Testis (tissue), 3 donors: Measurements from ENCODE around the gene TAGLN2. TPM values are rescaled to one million over a fixed set of nuclear protein-coding genes. Genes with fewer than 3 reads are reported as not detected.

Experiments used
- DNase-seq: peaks from one replicate; pipeline ENCODE4 v3.0.0-alpha.2; 2019
- H3K27ac ChIP-seq, 2 donors: fragments of 200-600 bp; sonication (generic); one replicate each; pipeline ENCODE4 v1.5.1; 2019
- H3K27me3 ChIP-seq: fragments of 200-600 bp; sonication (generic); one replicate; pipeline ENCODE4 v1.5.1; 2019
- H3K36me3 ChIP-seq: fragments of 200-600 bp; sonication (generic); one replicate; pipeline ENCODE4 v1.5.1; 2017; ENCODE audit warnings: low read depth; ENCODE audit errors: missing control alignments
- H3K4me1 ChIP-seq: fragments of 200-600 bp; sonication (generic); one replicate; pipeline ENCODE4 v1.5.1; 2019
- H3K4me3 ChIP-seq, 2 donors: fragments of 200-600 bp; sonication (generic); one replicate each; pipeline ENCODE4 v1.5.1; 2017 to 2019
- H3K9me3 ChIP-seq: fragments of 200-600 bp; sonication (generic); one replicate; pipeline ENCODE4 v1.5.1; 2017
- CTCF ChIP-seq, 3 experiments: fragments of 450-650 bp in 2 of 3; fragments of 200-600 bp in 1 of 3; sonication (generic) in 1 of 3; IDR thresholded peaks; one replicate each; pipeline ENCODE4 v1.5.1; 2016 to 2019; ENCODE audit warnings: antibody characterized with exemption in 3 of 3, mild to moderate bottlenecking in 2 of 3, moderate library complexity in 1 of 3
- POLR2A ChIP-seq: fragments of 450-650 bp; IDR thresholded peaks from one replicate; pipeline ENCODE4 v1.6.1; 2017; ENCODE audit warnings: antibody characterized with exemption, mild to moderate bottlenecking, moderate library complexity
- WGBS, 2 donors: methylation state at CpG; one replicate each; pipeline ENCODE4 v1.1.5; 2018; 5-methylcytosine and 5-hydroxymethylcytosine counted together
- intact Hi-C: fragments of 100-400 bp; cut with DNase I; formaldehyde crosslinking; loops from one replicate; pipeline ENCODE4 v1.15.1; 2023; ENCODE audit warnings: low total_unique reads
- polyA plus RNA-seq: library from polyadenylated mRNA; stranded (reverse); fragments of 350-450 nt; fragmentation: Illumina TruSeq; extraction: RNeasy Lipid Tissue Mini Kit (QIAGEN cat#74804); gene quantifications from one replicate; pipeline ENCODE4 v1.2.3, GENCODE V29; 2014; ENCODE audit warnings: low read depth, low replicate concordance; ENCODE audit not compliant: insufficient read depth
- total RNA-seq, 2 donors: library from RNA; depleted of rRNA; stranded (reverse); fragments of >200 nt; gene quantifications; one replicate each; pipeline ENCODE4 v1.2.3, GENCODE V29; 2016

TAGLN2 gene
- total and polyA plus RNA-seq, 3 donors from 2014 or later = 204 to 389 (median 305) TPM

DNA sequence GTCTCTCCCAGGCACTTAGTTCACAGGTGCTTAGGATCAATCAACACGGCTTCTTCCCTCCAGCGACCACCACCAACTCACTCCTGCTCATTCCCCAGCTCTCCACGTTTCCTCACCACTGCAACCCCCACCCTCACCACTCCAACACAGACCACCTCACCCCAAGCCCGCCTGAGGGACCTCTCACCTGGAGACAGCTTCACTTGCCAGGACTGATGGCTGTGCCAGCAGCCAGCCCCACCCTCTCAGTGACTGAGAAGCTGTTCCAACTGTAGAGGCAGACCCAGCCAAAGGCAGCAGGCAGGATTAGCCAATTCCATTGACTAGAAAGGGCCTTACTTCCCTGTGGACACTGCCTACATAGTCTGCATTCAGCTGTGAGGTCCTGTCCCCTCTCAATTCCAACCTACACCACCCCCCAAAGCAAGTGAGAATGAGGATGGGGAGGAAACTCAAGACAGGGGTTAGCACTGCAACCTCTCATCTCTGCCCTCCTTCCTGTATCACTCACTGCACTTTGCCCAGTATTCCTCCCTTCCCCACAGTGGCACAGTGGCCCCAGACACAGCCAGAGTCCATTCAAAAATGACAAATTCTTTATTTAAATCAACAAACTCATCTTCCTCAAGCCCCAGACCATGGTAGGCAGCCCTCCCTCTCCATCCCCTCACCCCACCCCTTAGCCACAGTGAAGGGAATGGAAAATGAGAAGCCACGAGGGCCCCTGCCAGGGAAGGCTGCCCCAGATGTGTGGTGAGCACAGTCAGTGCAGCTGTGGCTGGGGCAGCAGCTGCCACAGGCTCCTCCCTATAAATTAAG, 7.6 kb downstream of the TAGLN2 start:
- Histone ChIP-seq H3K9me3 (no peaks in the 10 kb centered on the region), H3K4me1 (peaks cover 12% of the 10 kb centered on the region), H3K4me3 (no peak overlapping the region), H3K36me3 (no peaks in the 10 kb centered on the region), H3K27ac (no peak overlapping the region), H3K27me3 (no peaks in the 10 kb centered on the region)
- DNase-seq = no peak
- TF ChIP-seq POLR2A = no peak
- no peak for TF ChIP-seq CTCF (IDR thresholded peaks at IDR 0.05)
- intact Hi-C loops = no loop called here
- WGBS, 2 donors = 78 to 79% methylated on average over 5 of the region's 5 CpGs

DNA sequence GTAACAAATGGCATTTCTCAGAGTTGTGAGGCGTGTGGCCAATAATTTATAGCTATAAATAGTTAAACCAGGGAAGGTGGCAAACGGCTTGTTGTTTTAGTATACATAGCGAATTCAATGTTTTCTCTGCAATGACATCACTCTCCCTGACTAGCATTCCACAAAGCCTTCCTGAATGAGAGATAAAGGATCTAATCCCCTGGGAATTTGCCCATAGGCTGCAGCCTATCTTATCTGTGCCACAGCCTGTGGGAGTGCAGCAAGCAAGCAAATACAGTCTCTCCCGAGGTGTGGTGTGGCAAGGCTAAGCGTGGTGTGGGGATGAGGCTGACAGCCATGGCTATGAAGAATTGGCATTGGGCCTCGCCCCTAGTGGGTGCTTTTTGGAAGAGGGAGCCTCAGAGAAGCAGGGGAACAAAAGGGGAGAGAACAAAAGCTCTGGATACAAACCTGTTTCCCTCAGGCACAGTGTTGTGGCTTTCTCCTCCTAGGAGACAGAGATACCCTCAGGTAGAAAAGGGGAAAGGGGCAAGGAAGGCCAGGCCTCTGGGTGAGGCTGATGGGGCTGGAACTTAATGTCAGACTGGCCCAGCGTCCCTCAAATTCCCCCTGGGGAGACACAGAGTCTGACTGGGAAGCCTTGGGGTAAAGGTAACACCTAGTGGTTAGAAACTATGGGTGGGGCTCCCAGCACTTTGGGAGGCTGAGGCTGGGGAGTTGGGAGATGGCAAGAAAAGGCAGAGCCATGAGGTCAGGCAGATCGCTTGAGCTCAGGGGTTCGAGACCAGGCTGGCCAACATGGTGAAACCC, 8.9 kb downstream of the TAGLN2 start:
- Histone ChIP-seq H3K4me1 (no peaks in the 10 kb centered on the region), H3K9me3 (no peaks in the 10 kb centered on the region), H3K4me3 (no peak overlapping the region), H3K27me3 (no peaks in the 10 kb centered on the region), H3K27ac (peak overlapping the region; percentile 39 to 59), H3K36me3 (no peaks in the 10 kb centered on the region)
- intact Hi-C loops = no loop called here
- peak; percentile 72 for DNase-seq
- 54 to 62% methylated on average over 9 of the region's 9 CpGs for WGBS, 2 donors
- TF ChIP-seq POLR2A = no peak
- no peak for TF ChIP-seq CTCF (IDR thresholded peaks at IDR 0.05)

DNA sequence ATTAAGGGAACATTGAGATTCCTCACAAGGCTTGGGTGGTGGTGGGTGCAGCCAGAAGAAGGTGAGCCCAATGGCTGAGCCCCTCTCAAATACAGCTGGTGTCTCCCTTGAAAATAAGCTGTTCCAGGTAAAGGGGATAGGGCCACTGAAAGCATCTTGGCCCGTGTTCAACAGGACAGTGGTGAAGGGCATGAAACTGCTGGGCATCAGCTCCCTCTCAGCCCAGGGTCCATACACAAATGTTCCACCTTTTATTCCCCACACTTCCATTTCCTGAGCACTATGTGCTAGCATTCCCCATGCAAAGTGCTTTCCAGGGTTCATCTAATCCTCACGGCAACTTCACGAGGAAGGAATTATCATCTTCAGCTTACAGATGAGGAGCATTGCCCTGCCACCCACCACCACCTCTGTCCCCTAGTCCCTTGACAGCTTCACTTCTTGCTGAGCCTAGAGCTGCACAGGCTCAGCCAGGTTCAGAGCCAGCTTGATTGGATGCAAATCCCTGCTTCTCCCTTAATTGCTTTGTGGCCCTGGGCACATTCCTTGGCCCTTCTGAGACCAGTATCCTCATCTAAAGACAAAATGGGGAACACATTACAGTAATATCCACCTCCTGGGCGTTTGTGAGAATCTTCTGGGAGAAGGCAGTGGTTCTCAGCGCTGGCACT, 9.6 kb downstream of the TAGLN2 start:
- TF ChIP-seq POLR2A = no peak
- TF ChIP-seq CTCF (IDR thresholded peaks at IDR 0.05) = no peak
- Histone ChIP-seq H3K36me3 (no peaks in the 10 kb centered on the region), H3K27ac (peak overlapping the region in 1 of 2 donors; percentile 14), H3K4me3 (no peak overlapping the region), H3K9me3 (no peaks in the 10 kb centered on the region), H3K4me1 (peaks cover 5% of the 10 kb centered on the region), H3K27me3 (no peaks in the 10 kb centered on the region)
- DNase-seq = no peak
- WGBS, 2 donors = 42 to 57% methylated on average over 5 of the region's 5 CpGs
- intact Hi-C loops = no loop called here

- 90 to 91% methylated on average over 10 of the region's 10 CpGs for WGBS, 2 donors
- intact Hi-C loops = no loop called here
- Histone ChIP-seq H3K4me3 (no peak overlapping the region), H3K36me3 (no peaks in the 10 kb centered on the region), H3K27ac (no peak overlapping the region), H3K9me3 (no peaks in the 10 kb centered on the region), H3K4me1 (peaks cover 16% of the 10 kb centered on the region), H3K27me3 (no peaks in the 10 kb centered on the region)
- DNase-seq = no peak
- no peak for TF ChIP-seq POLR2A
- no peak for TF ChIP-seq CTCF (IDR thresholded peaks at IDR 0.05)
These were observed 10.9 kb downstream of the TAGLN2 start for GRCh38 chr1:159914252-159915018.
